ENCODE measurements around the gene TMEM185A.

DNA sequence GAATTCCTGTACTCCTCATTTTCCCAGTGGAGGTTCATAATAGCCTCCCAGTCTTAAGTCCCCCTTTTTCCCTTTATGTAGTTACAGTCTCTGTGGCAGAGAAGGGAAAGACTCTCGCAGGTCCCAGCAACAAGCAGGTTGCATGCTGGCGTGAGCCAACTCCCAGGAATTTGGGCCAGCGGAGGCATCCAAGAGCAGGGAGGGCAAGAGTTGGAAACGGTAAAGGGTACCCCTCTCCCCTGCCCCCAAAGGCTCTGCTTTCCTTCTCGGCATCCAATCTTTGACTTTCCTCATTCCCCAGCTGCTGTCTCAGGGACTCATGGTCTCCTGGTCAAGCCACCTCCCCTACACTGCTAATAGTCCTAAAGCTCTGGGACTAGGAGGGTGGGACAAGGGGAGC, 21.1 kb downstream of the TMEM185A start:
- TF ChIP-seq POLR2A (IDR thresholded peaks at IDR 0.05), result no peak
- TF ChIP-seq, protein P1, sequence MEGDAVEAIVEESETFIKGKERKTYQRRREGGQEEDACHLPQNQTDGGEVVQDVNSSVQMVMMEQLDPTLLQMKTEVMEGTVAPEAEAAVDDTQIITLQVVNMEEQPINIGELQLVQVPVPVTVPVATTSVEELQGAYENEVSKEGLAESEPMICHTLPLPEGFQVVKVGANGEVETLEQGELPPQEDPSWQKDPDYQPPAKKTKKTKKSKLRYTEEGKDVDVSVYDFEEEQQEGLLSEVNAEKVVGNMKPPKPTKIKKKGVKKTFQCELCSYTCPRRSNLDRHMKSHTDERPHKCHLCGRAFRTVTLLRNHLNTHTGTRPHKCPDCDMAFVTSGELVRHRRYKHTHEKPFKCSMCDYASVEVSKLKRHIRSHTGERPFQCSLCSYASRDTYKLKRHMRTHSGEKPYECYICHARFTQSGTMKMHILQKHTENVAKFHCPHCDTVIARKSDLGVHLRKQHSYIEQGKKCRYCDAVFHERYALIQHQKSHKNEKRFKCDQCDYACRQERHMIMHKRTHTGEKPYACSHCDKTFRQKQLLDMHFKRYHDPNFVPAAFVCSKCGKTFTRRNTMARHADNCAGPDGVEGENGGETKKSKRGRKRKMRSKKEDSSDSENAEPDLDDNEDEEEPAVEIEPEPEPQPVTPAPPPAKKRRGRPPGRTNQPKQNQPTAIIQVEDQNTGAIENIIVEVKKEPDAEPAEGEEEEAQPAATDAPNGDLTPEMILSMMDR (IDR thresholded peaks at IDR 0.05), result no peak
